ENCODE measurements around the gene ARL4A.

DNA sequence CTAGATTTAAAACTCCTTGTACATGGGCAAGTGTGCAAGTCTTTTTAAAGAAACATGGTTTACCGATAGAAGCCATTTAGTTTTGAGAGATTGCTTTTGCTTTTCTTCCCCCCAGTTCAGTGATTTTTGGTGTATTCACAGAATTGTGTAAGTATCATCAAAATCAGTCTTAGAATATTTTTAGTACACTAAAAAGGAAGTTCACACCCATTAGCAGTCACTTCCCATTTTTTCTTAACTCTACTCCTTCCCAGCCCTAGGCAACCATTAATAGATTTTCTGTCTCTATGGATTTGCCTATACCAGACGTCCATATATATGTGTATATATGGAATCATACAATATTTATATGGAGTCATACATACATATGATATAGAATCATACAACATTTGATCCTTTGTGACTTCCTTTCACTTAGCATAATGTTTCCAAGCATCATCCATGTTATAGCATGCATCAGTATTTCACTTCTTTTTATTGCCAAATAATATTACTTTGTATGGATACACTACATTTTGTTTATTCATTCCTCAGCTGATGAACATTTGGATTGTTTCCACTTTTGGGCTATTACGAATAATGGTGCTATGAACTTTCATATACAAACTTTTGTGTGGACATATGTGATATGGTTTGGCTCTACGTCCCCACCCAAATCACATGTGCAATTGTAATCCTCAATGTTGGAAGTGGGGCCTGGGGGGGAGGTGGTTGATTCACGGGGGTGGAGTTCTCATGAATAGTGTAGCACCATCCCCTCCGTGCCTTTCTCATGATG is 16.5 kb upstream of the ARL4A start:
- TF ChIP-seq TAF1 (IDR thresholded peaks at IDR 0.05; ENCODE audit: borderline replicate concordance, insufficient read depth, low read length), result no peak
- TF ChIP-seq, protein P1, sequence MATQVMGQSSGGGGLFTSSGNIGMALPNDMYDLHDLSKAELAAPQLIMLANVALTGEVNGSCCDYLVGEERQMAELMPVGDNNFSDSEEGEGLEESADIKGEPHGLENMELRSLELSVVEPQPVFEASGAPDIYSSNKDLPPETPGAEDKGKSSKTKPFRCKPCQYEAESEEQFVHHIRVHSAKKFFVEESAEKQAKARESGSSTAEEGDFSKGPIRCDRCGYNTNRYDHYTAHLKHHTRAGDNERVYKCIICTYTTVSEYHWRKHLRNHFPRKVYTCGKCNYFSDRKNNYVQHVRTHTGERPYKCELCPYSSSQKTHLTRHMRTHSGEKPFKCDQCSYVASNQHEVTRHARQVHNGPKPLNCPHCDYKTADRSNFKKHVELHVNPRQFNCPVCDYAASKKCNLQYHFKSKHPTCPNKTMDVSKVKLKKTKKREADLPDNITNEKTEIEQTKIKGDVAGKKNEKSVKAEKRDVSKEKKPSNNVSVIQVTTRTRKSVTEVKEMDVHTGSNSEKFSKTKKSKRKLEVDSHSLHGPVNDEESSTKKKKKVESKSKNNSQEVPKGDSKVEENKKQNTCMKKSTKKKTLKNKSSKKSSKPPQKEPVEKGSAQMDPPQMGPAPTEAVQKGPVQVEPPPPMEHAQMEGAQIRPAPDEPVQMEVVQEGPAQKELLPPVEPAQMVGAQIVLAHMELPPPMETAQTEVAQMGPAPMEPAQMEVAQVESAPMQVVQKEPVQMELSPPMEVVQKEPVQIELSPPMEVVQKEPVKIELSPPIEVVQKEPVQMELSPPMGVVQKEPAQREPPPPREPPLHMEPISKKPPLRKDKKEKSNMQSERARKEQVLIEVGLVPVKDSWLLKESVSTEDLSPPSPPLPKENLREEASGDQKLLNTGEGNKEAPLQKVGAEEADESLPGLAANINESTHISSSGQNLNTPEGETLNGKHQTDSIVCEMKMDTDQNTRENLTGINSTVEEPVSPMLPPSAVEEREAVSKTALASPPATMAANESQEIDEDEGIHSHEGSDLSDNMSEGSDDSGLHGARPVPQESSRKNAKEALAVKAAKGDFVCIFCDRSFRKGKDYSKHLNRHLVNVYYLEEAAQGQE (IDR thresholded peaks at IDR 0.05; ENCODE audit: insufficient read depth in 1 of 2, low read depth in 2 of 2, low read length in 2 of 2), result no peak
